Measurements from ENCODE around the gene TTPAL.

Gene TTPAL

GRCh38 chr20:44442298-44443070, 33.2 kb upstream of the TTPAL start:
- DNase-seq (ENCODE audit: low spot score), result no peak

DNA sequence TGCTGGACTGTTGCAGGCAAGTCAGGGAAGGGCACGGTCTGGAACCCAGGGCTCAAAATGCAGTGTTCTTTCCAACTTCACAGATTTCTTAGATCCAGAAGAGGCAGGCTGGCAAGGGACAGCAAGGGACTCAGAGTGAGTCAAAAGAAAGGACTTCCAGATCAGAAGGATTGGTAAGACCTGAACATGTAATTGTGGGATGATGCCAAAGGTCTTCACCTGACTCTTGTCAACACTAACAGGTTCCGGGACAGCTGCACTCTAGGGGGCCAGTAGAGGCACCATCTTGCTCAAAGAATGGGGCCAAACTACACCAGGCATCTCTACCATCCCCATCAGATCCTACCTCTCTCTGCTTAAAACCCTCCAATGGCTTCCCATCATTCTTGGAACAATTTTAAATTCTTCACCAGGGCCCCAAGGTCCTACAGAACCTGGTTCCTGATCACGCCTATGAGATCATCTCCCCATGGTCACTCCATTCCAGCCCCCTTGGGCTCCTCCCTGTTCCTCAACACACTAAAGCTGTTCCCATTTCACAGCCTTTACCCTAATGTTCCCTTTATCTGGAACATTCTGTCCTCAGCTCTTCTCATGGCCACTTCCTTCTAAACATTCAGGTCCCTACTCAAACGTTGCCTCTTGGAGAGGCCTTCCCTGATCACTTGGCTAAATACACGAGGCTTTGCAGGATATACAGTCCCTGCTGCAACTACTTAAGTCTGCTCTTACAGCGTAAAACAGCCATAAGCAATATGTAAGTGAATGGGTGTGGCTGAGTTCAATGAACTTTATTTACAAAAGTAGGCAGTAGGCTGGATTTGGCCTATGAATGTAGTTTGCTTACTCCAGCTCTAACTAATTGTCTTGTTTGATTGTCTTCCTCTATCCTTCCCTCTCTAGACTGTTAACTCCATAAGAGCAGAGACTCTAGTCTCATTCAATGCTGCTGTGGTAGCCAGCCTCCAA, 29.6 kb upstream of the TTPAL start:
- no peak for DNase-seq (ENCODE audit: low spot score)

GRCh38 chr20:44447827-44448419, 27.8 kb upstream of the TTPAL start:
- DNase-seq (ENCODE audit: low spot score), result no peak

DNA sequence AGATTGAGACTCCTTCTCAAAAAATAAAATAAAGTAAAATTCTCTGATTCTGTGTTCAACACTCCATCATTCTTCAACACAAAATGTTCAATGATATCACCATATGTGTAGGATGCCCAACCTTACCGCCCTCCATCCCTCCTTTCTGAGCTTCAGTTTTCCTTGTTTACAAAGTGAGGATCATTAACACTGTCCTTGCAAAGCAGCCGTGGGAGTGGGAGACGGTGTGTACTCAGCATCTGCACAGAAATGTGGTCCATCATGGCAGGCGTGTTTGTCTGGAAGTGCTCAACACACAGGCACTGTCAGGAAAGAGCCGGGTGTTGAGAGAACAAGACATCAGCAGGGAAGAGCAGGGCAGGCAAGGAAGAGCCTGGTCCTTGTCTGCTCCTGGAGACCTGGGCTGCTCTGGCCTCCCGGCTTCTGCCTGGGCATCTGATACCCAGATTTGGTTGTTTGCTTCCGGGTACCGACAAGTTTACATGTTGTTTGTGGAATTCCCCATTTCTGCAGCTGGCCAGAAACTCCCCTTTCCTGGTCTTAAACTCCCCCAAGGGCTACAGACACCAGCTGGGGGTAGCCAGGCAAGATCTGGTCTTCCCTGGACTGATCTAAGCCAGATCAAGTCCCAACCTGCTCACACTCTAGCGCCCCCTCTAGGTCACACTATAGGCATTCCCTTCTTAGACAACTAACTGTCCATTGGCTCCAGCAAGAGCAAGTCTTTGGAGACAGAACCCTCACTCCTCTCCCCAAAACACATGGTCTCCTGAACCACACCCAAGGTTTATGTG, 26.7 kb upstream of the TTPAL start:
- DNase-seq (ENCODE audit: low spot score), result no peak

DNA sequence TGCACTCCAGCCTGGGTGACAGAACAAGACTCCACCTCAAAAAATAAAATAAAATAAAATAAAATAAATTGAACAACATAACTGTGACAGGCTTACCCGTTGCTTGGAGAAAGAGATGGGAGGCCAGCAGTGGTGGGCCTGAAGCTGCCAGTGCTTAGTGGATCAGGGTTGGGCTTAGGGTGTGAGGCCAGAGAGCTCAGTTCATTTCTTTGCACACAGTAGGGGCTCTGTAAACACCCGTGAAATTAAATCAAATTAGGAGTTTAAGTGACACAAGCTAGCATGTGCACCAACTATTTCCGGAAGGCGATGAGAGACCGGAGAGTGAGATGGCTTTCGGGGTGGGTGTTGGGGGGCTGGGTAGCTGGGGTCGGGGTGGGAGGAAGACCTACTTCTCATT, 25.8 kb upstream of the TTPAL start:
- DNase-seq (ENCODE audit: low spot score), result no peak

GRCh38 chr20:44450281-44450889, 25.3 kb upstream of the TTPAL start:
- no peak for DNase-seq (ENCODE audit: low spot score)

- no peak for DNase-seq (ENCODE audit: low spot score)
These were observed 24.7 kb upstream of the TTPAL start for GRCh38 chr20:44450903-44451450.

GRCh38 chr20:44454306-44454963, 21.2 kb upstream of the TTPAL start:
- DNase-seq (ENCODE audit: low spot score), result no peak

DNA sequence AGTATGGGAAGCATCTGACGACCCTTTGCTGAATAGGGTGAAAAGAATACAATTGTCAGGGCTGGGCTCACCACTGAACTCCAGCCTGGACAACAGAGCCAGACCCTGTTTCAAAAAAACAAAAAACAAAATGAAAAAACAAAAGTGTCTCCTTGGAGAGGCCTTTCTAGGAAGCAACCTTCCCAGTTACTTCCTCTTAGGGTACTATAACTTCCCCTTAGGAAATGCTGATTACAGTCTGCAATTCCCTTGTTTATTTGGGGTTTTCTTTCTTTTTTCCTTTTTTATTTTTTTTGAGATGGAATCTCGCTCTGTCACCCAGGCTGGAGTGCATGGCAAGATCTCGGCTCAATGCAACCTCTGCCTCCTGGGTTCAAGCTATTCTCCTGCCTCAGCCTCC, 20.5 kb upstream of the TTPAL start:
- no peak for DNase-seq (ENCODE audit: low spot score)

DNA sequence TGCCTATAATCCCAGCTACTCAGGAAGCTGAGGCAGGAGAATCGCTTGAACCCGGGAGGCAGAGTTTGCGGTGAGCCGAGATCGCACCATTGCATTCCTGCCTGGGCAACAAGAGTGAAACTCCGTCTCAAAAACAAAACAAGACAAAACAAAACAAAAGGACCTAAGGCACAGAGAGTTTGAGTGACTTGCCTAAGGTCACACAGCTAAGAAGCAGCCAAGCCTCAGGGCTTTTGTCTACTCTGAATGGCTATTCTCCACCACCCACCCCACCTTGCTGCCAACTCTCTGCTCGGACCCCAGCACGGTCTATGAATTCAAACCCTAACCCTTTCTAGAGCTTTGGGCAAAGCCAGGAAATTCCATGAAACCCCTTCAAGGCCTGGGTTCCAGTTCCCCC, 19.1 kb upstream of the TTPAL start:
- DNase-seq (ENCODE audit: low spot score), result no peak

DNA sequence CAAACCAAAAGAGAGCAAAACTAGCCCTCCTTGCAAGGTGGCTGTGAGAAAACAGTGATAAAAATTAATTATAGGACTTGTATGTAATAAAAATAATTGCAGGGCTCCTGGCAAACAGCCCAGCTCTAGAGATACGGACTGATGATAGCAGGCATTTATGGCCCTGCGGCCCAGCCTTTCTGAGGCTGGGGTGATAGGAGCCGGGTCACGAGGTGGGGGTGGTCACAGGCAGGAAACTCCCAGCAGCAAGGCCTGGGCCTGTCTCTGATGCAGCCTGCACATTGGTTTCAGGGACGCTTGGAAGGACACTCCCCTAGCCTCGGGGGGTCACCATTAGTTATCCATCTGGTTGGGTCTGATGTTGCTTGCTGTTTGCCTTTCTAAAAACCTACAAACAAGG, 18.7 kb upstream of the TTPAL start:
- DNase-seq (ENCODE audit: low spot score), result no peak

DNA sequence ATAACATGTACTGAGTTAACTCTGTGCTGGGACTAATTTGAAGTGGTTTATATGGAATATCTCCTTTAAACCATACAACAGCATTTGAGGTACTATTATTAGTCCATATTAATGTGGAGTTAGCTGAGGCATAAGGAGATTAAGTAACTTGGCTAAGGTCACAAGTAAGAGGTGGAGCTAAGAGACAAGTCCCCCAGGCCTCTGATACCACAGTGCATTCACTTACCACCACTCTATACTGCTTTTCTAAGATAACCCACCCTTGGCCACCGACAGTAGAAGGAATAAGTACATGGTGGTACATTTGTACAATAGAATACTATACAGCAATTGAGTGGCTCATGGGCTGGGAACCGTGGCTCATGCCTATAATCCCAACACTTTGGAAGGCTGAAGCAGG, 16.4 kb upstream of the TTPAL start:
- DNase-seq (ENCODE audit: low spot score), result no peak

DNA sequence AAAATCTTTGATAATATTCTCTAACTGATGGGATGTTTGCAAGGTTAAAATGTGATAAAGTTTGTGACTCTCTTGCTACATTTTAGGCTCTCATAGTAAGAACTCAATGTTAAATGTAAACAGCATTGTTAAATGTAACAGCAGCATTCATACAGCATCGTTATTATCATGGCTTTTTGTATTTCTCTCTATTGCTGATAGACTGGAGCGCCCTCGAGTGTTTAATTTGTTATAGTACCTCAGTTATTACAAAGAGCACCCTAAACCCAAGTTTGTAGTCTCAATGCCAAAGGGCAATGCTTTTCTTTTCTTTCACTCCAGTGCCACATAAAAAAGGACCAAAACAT, 14.9 kb upstream of the TTPAL start:
- DNase-seq (ENCODE audit: low spot score), result peak; percentile 8

DNA sequence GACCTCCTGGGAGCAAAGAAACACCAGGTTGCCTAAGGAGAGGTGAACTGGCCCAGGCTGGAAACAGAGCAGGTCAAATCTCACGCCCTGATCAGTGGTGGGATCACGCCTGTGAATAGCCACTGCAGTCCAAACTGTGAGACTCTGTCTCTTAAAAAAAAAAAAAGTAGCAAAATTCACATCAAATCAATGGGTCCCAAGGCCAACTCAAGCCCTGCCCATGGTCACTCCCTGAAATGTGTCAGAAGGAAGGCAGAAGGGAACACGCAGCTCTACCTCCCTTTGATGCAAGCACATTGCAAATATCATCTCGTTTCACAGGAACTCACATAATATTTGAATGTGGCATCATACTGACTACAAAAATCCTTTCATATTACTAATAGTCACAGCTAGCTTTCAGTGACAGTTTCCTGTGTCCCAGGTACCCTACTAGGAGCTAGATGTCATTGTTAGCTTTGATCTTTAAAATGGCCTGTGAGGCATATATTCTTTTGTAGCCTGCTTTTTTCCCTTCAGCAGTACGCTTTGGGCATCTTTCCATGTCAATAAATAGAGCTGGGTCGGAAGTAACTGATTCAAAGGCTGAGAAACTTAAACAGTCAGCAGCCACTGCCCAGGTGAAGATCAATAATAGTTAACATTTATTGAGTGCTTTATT, 14.4 kb upstream of the TTPAL start:
- DNase-seq (ENCODE audit: low spot score), result no peak

GRCh38 chr20:44461803-44462174, 13.9 kb upstream of the TTPAL start:
- DNase-seq (ENCODE audit: low spot score), result no peak

DNA sequence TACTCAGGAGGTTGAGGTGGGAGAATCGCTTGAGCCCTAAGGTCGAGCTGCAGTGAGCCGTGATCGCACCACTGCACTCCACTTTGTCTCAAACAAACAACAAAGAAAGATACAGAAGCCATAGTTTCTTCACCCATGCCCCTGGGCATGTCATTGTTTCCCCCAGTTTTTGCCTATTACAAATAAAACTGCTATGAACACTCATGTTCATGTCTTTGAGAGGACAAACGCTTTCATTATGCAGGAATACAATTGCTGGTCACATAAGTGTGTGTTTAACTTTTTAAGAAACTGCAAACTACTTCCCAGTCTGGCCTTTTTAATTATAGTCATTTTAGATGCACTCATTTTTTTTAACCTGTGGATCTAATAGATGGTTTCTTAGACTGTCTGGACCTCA, 12.2 kb upstream of the TTPAL start:
- DNase-seq (ENCODE audit: low spot score), result no peak

GRCh38 chr20:44464514-44464913, 11.2 kb upstream of the TTPAL start:
- no peak for DNase-seq (ENCODE audit: low spot score)

DNA sequence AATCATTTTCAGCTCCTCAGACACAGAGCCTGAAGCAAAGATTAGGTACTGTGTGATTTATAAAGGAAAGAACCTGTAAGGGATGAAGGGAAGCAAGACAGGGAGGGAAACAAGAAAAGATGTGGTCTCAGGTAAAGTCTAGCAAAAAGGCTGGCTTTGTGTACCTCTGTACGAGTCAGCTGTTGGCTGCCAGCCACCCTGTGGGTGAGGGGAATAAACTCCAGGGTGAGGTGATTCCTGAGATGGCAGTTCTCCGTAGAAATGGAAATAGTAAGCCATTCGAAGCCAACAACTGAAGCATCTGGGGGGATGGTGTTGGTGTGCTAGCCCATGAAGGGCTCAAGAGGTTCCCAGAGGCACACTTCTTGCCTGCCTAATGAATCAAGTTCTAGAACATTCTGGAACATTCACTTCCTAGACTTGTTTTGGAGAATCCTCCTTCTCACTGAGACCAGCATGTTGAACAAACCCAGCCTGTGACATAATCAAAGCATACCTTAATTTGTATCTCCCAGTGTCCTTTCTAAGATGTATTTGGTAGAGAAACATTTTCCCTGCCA, 10.6 kb upstream of the TTPAL start:
- no peak for DNase-seq (ENCODE audit: low spot score)

- DNase-seq (ENCODE audit: low spot score), result no peak
These were observed 8.3 kb upstream of the TTPAL start for GRCh38 chr20:44467289-44467883.
